ENCODE measurements around the gene CTNNA2. TPM values are rescaled to one million over a fixed set of nuclear protein-coding genes. Genes with fewer than 3 reads are reported as not detected.

Gene CTNNA2
- total and polyA plus RNA-seq, 2 of the 8 experiments (the other 6 are each of a cell fraction or from before 2014, with no cell fraction given) = 3.9 to 9.0 TPM

- no peak for TF ChIP-seq CHD7 (IDR thresholded peaks at IDR 0.05; ENCODE audit: insufficient replicate concordance, low read length)
These were observed 277.0 kb downstream of the CTNNA2 start (continued) for GRCh38 chr2:79789811-79790210.

All from H1 (cell line).